ENCODE results near the gene NFIC.

- TF ChIP-seq CTCF (conservative IDR thresholded peaks at IDR 0.05) (no peak), EZH2 (IDR thresholded peaks at IDR 0.05; ENCODE audit: low read depth) (no peak)
Observed at GRCh38 chr19:3477951-3478350, 111.6 kb downstream of the NFIC start.
